ENCODE measurements around the gene SETBP1. TPM values are rescaled to one million over a fixed set of nuclear protein-coding genes. Genes with fewer than 3 reads are reported as not detected.

SETBP1 gene
- total RNA-seq, 1 donor from 2014 or later = 25.8 TPM

DNA sequence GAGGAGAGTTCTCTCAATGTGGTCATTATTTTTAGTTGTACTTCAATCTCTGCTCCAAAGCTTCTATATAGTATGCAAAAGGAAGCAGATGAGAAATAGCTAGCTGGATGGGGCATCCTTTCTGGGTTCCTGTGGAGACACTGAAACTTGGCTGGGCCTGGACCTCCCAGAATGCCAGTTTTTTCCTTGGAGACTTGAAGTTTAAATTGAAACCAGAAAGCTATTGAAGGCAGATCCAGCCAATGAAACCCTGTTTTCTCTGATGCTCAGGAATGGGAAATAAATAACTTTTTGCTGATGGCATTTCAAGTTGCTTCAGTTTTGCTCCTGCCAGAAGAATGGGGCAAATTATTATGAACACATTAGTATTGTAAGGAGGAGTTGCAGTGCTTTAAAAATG, 2.9 kb downstream of the SETBP1 start:
- Histone ChIP-seq H3K36me3 (no peaks in the 10 kb centered on the region), H3K4me1 (peaks cover 9% of the 10 kb centered on the region), H3K27me3 (ENCODE audit: low read depth) (no peaks in the 10 kb centered on the region), H3K9me3 (no peaks in the 10 kb centered on the region), H3K27ac (peak overlapping the region; percentile 52), H3K4me3 (peak overlapping the region; percentile 83)
- ATAC-seq = no peak
- intact Hi-C loops (cut with DNase I) = no loop called here
- TF ChIP-seq, protein P1, sequence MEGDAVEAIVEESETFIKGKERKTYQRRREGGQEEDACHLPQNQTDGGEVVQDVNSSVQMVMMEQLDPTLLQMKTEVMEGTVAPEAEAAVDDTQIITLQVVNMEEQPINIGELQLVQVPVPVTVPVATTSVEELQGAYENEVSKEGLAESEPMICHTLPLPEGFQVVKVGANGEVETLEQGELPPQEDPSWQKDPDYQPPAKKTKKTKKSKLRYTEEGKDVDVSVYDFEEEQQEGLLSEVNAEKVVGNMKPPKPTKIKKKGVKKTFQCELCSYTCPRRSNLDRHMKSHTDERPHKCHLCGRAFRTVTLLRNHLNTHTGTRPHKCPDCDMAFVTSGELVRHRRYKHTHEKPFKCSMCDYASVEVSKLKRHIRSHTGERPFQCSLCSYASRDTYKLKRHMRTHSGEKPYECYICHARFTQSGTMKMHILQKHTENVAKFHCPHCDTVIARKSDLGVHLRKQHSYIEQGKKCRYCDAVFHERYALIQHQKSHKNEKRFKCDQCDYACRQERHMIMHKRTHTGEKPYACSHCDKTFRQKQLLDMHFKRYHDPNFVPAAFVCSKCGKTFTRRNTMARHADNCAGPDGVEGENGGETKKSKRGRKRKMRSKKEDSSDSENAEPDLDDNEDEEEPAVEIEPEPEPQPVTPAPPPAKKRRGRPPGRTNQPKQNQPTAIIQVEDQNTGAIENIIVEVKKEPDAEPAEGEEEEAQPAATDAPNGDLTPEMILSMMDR (IDR thresholded peaks at IDR 0.05) = no peak
- DNase-seq = no peak

DNA sequence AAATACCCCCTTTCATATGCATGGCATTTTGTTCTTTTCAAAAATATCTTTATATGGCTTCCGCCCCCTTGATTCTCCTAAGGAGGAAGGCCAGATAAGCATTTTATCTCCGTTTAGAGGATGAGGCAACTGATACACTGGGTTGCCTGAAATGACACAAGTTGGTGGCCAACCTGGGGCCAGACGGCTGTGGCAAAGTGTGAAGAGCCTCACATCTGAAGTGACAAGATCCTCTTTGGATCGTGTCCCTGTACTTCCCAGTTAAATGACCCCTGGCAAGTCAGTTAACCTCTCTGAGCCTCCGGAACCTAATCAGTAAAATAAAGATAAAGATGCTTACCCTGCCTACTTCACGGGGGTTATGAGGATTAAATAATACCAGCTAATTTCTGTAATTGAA, 4.6 kb downstream of the SETBP1 start:
- H3K27ac ChIP-seq = no peak overlapping the region
- no peaks in the 10 kb centered on the region for H3K36me3 ChIP-seq
- ATAC-seq (no peak), DNase-seq (no peak)
- no peak overlapping the region for H3K4me3 ChIP-seq
- no peaks in the 10 kb centered on the region for H3K27me3 ChIP-seq (ENCODE audit: low read depth)
- TF ChIP-seq, protein P1 (IDR thresholded peaks at IDR 0.05) = no peak
- no peaks in the 10 kb centered on the region for H3K9me3 ChIP-seq
- intact Hi-C loops (cut with DNase I) = no loop called here
- H3K4me1 ChIP-seq = peaks cover 7% of the 10 kb centered on the region

DNA sequence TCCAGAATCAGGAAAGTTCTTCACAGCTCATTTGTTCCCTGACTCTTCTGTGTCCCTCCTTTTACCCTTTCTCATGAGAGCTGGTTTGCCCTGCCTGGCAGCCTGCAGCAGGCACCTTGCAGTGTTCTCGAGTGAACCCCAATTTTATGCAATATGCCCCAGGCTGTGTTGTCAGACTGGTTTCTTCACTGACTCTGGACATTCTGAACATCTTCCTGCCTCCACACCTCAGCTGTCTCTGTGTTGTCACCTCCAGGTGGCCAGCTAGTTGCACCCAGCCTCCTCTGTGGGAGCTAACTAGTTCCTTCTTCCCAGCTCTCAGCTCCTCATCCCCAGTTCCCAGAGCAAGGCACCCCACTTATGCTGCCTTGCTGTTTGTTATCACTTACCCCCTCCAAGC, 5.5 kb downstream of the SETBP1 start:
- Histone ChIP-seq H3K27me3 (ENCODE audit: low read depth) (no peaks in the 10 kb centered on the region), H3K9me3 (no peaks in the 10 kb centered on the region), H3K4me1 (peaks cover 7% of the 10 kb centered on the region), H3K27ac (no peak overlapping the region), H3K36me3 (no peaks in the 10 kb centered on the region), H3K4me3 (no peak overlapping the region)
- intact Hi-C loops (cut with DNase I) = no loop called here
- ATAC-seq (no peak), DNase-seq (no peak)
- TF ChIP-seq, protein P1 (IDR thresholded peaks at IDR 0.05) = no peak

DNA sequence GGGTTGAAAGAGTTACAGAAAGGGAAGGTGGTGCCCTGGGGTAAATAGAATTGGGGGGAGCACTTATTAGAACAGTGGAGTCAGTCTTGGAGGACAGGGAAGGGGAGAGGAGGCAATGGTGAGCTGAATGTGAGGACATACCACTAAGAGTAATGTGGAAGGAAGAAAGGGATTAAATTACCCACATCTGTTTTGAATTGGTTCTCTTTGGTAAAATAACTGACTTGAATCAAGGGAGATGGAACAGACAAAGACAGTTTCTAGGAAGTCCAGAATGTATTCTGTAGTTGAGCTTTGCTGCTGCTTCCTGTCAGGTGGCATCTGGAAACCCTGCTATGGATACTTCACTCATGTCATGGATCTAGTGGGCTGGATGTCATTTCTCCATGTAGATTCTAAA, 6.7 kb downstream of the SETBP1 start:
- H3K27me3 ChIP-seq (ENCODE audit: low read depth) = no peaks in the 10 kb centered on the region
- no peaks in the 10 kb centered on the region for H3K9me3 ChIP-seq
- peaks cover 7% of the 10 kb centered on the region for H3K4me1 ChIP-seq
- no peaks in the 10 kb centered on the region for H3K36me3 ChIP-seq
- TF ChIP-seq, protein P1 (IDR thresholded peaks at IDR 0.05) = no peak
- no peak for ATAC-seq
- no peak overlapping the region for H3K4me3 ChIP-seq
- DNase-seq = no peak
- intact Hi-C loops (cut with DNase I) = no loop called here
- no peak overlapping the region for H3K27ac ChIP-seq

DNA sequence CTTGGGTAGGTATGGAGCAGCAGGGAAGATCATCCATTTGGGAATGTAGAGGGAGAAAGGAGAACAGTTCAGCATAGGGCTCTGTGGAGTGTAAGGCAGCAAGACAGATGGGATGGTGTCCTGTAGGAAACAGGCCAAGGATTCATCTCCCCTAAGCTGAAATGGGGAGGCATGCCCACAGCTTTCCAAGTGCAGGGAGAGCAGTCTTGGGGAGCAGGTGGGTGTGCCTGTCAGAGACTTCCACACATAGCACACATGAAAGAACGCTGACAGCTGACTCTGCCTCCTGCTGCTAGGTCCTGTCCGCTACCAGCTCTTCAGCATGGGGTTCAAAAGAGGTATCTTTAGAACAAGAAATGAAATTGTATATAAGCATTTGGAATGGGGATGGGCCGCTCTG, 9.0 kb downstream of the SETBP1 start:
- intact Hi-C loops (cut with DNase I) = no loop called here
- H3K27me3 ChIP-seq (ENCODE audit: low read depth) = no peaks in the 10 kb centered on the region
- H3K9me3 ChIP-seq = no peaks in the 10 kb centered on the region
- TF ChIP-seq, protein P1 (IDR thresholded peaks at IDR 0.05) = no peak
- no peaks in the 10 kb centered on the region for H3K4me1 ChIP-seq
- no peak overlapping the region for H3K27ac ChIP-seq
- H3K36me3 ChIP-seq = no peaks in the 10 kb centered on the region
- DNase-seq (no peak), ATAC-seq (no peak)
- H3K4me3 ChIP-seq = no peak overlapping the region

Data from lower lobe of right lung (tissue), 2 donors.